GM18907 (cell line): ENCODE measurements around the gene ALG14.
"Not testable (repeated sequence)": the region's sequence is repeated elsewhere in the genome, so short reads cannot be mapped to it uniquely, and the experiment has no call there.

Experiments
- ATAC-seq: cut with Tn5 transposase; IDR thresholded peaks from one replicate; pipeline ENCODE4 v1.9.1; 2021; ENCODE audit warnings: mild to moderate bottlenecking, moderate library complexity; ENCODE audit not compliant: unreplicated experiment

Gene ALG14

DNA sequence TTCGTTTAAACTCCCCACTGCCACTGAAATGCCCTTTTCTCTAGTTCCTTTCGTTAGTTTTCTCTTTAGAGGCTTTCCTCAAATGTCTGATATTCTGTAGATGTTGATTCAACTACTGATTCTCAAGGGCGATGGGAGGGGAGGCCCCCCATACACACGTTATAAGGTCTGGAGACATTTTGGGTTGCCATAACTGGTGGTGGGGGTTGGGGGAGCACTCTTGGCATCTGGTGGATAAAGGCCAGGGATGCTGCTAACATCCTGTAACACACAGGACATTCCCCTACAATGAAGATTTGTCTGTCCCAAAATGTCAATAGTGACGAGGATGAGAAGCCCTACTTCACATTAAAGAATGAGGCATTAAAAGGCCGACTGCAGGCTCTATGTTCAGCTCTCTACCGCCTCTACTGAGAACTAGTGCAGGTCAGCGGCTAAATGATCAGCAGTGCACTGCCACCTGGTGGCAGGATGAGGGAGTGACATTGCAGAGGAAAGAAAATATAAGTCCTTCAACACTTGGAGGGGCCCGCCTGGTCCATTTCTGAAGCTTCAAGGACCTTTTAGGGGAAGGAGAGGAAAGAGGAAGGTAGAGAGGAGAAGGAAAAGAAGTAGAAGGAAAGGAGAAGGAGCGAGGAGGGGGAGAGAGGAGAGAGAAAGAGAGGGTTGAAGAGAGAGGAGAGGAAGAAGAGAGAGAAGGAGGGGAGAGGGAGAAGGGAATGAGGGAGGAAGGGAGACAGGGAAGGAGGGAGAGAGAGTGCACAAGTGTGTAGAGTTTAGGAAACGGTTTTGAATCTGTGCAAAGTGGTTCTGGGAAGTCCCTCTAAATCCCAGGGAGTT is 29.4 kb downstream of the ALG14 start:
- ATAC-seq: peak; percentile 91

DNA sequence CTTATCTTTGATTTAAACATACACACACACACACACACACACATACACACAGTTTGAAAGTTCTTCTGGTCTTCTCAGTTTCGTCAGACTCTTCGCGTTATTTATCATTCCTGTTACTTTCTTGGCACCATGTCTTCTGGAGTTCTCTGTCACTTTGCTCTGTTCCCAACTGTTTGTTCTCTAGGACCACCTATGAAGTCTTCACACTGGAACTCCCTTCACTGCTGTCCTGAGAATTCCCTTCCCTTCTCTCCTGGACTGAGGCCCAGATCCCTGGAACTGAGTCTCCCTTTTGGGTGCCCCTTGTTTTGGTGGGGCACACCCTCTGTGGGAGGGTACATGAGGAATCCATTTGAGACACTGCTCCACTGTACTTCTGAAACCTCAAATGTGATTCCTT is 30.5 kb downstream of the ALG14 start:
- no peak for ATAC-seq

GRCh38 chr1:95041491-95042165 is 31.1 kb downstream of the ALG14 start:
- peak; percentile 74 for ATAC-seq

DNA sequence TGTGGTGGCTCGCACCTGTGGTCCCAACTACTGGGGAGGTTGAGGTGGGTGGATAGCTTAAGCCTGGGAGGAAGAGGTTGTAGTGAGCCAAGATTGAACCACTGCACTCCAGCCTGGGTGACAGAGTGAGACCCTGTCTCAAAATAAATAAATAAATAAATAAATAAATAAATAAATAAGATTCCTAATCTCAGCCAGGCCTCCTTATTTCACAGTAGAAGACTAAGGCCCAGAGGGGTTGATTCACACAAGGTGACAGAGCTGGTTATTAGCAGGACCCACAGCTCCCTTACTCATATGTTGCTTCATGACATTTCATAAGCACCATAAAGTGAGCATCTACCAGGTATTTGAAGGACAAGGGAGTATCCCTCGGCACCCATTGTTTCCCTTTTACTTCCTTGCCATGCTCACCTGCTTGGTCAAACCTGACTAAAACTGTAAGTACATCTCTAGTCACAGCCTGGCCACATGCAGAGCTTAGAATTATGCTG is 32.7 kb downstream of the ALG14 start:
- ATAC-seq: no peak

DNA sequence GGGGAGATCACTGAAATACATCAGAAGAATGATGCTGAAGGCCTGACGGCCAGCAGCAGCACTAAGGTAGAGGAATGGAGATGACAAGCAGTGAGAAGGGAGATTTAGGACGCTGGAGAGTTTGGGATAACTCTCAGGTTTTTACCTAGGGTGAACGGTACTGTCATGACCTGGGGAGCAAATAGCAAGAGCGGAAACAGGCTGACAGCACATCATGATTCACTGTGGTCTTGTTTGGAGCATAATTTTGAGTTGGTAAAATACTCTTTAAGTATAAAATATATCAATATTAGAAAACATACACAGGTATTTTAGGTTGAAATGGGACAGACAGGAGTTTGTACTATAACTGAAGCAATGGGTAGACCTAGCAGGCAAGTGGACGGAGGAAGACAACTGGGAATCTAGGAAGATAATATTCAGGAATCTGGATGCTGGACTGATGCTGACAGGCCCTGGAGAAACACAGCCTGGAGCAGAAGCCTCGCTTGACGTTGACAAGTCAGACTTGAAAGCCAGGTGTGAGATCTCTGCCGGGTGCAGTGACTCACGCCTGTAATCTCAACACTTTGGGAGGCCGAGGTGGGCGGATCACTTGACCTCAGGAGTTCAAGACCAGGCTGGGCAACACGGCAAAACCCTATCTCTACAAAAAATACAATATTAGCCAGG is 33.3 kb downstream of the ALG14 start:
- no peak for ATAC-seq

DNA sequence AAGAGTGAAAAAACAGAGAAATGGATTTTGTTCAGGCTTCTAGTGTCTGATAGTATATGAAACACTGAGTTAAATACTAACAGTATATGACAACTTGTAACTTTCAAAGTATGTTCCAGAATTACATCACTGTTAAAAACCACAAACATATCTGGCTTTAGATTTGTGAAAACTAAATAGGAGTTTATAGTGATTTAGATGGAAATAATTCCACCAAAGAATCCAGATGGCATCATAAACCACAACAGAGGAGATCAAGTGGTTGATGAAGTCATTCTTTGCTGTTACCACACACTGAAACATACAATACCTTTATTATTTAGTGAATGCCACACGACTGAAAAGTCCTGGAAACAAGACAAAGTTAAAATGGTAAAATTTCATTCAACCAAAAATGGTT is 37.2 kb downstream of the ALG14 start:
- no peak for ATAC-seq

DNA sequence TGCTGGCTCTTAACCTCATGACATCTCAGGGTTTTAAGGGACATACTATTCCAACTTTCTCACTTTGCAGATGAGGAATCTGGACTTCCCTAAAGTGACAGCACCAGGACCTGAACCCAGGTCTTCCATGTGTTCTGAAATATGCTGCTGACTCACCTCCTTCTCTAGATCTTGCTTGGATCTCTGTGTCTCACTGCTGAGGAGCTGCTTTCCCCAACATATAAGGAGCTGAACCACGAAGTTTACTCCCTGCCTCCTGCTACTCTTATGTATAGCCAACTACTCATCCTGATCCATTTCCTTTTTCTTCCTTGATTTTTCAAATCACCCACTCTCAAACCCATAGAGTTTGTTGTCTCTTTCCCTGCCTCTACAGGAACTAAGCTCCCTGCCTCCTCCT is 38.2 kb downstream of the ALG14 start:
- no peak for ATAC-seq

DNA sequence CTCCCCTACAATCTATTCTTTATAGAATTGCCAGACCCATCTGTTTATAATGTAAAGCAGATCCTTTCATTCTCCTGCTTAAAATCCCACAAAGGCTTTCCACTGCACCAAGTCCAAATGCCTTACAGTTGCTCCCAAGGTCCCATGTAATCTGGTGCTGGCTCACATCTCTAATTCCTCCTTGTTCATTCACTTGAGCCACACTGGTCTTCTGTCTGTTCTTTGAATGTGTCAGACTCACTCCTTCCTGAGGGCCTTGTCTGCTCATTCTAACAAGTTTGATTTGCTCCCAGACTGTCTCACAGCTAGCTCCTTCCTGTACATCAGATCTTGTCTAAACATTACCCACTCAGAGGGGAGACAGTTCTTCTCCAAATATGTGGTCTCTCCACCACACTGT is 38.9 kb downstream of the ALG14 start:
- no peak for ATAC-seq

- ATAC-seq: no peak
Observed at GRCh38 chr1:95029532-95029931, 43.2 kb downstream of the ALG14 start.

DNA sequence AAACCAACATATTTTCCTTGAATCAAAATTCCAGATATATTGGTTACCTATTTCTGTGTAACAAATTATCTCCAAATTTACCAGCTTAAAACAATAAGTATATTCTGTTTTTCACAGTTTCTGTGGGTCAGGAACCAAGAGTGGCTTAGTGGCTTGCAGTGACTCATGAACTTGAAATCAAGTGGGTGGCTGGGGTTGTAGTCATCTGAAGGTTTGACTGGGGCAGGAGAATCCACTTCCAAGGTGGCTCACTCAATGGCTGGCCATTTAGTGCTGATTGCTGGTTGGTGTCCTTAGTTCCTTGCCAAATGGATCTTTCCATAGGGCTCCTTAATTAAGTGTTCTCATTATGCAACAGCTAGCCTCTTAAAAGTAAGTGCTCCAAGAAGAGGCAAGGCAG is 43.8 kb downstream of the ALG14 start:
- no peak for ATAC-seq

DNA sequence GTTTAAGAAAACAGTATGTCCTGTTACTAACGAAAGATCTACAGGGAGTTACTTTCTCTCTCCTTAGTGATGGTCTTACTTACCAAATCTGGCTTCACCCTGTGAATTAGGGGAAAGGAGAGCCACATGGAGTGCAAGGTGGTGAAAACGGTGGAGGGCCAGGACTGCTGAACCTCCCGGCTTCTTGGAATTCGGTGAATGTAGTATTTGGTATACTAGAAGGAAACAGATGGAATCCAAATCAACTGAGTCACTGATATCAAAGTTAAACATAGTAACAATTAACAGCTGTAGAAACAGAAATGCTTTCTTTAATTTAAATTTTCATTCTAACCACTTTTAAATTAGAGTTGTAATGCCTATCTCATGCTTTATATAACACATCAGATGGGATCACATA is 45.7 kb downstream of the ALG14 start:
- no peak for ATAC-seq

GRCh38 chr1:95023399-95024043 is 49.2 kb downstream of the ALG14 start:
- no peak for ATAC-seq

- no peak for ATAC-seq
Observed at GRCh38 chr1:95022644-95022926, 50.2 kb downstream of the ALG14 start.

GRCh38 chr1:95021805-95022643 is 50.7 kb downstream of the ALG14 start:
- ATAC-seq: no peak

- no peak for ATAC-seq
Observed at GRCh38 chr1:95021119-95021518, 51.6 kb downstream of the ALG14 start.

GRCh38 chr1:95019466-95019865 is 53.3 kb downstream of the ALG14 start:
- not testable (repeated sequence) for ATAC-seq

- ATAC-seq: no peak
Observed at GRCh38 chr1:95018602-95019369, 54.0 kb downstream of the ALG14 start.

DNA sequence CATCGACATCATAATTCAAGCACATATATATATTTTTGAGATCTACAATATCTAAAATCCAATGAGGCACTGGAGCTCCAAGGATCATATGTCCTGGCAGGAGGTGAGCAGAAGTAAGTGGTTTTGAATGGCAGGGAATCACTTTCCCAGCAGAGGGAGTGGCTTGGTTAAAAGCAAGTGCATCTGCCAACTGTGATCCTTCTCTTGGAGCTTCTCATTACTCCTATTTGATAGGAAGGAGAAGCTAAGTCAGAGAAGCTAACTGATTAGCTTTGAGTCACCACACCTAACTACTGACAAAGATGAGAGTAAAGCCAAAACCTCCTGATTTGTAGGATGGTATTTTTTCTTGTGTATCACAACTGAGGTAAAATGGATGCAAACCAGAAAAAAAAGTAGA is 55.0 kb downstream of the ALG14 start:
- ATAC-seq: no peak

DNA sequence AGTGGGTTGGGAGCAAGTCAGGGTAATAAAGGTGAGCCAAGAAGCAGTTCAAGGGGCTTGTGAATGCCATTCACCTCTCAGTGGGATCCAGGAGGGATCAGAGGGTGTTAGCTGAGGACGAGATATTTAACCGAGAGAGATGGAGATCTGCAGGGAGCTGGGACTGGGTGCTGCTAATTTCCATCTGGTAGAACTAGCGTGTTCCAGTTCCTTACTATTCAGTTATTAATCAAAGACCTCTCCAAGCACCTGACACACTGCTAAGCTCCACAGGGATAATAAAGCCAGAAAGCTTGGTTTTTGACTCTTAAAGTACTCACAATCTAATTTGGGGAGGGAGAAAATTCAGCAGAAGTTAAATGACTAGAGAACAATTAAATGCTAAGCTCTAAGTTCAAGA is 57.7 kb downstream of the ALG14 start:
- ATAC-seq: no peak
